Measurements from ENCODE around the gene NFXL1.
"Not testable (repeated sequence)": the region's sequence is repeated elsewhere in the genome, so short reads cannot be mapped to it uniquely, and the experiment has no call there.

DNA sequence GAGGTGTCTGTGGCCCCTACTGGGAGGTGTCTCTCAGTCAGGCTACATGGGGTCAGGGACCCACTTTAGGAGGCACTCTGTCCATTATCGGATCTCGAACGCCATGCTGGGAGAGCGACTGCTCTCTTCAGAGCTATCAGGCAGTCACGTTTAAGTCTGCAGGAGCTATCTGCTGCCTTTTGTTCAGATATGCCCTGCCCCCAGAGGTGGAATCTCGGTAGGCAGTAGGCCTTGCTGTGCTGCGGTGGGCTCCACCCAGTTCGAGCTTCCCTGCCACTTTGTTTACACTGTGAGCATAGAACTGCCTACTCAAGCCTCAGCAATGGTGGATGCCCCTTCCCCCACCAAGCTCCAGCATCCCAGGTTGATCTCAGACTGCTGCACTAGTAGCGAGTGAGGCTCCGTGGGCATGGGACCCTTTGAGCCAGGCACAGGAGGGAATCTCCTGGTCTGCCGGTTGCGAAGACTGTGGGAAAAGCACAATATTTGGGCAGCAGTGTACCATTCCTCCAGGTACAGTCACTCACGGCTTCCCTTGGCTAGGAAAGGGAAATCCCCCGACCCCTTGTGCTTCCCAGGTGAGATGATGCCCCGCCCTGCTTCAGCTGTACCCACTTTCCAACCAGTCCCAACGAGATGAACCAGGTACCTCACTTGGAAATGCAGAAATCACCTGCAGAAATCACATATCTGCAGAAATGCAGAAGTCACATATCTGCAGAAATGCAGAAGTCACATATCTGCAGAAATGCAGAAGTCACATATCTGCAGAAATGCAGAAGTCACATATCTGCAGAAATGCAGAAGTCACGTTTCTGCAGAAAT, 8.3 kb upstream of the NFXL1 start:
- TF ChIP-seq POLR2A, POLR2AphosphoS5 (IDR thresholded peaks at IDR 0.05; ENCODE audit: low read depth, low read length): not testable (repeated sequence)

All from GM12891 (cell line).